GM12892 (cell line): Measurements from ENCODE around the gene MX2.

ENCODE experiments used
- POLR2A ChIP-seq: IDR thresholded peaks from 2 replicates; pipeline ENCODE4 v1.6.1; 2011; ENCODE audit warnings: low read depth, low read length, control low read depth
- POLR2AphosphoS5 ChIP-seq: IDR thresholded peaks from 2 replicates; pipeline ENCODE4 v1.6.1; 2011; ENCODE audit warnings: low read depth, low read length, control low read depth

DNA sequence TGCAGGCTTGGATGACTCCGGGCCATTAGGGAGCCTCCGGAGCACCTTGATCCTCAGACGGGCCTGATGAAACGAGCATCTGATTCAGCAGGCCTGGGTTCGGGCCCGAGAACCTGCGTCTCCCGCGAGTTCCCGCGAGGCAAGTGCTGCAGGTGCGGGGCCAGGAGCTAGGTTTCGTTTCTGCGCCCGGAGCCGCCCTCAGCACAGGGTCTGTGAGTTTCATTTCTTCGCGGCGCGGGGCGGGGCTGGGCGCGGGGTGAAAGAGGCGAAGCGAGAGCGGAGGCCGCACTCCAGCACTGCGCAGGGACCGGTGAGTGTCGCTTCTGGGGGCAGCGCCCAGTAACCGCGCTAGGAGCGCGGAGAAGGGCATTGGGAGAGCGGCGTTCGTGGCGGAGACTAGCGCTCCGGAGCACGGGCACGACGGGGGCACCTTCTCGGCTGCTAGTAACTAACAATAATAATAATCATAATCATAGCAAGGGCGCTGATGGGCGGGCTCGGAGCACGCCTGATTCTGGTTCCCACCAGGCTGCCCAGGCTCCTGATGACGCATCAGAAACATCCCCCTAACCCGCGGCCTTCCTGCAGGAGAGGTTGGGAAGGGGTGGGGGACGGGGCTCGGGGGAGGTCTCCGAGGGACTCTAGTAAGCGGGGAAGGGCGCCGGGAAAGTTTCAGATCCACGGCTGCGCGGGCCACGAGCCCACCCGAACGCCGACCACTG, 64.3 kb downstream of the MX2 start, which contains the start of gene MX1:
- TF ChIP-seq POLR2A (peak; percentile 92), POLR2AphosphoS5 (peak; percentile 98)
